Astrocyte (in vitro differentiated cells and primary cell): ENCODE measurements around the gene PHOSPHO1.

ENCODE experiments used
- EZH2 ChIP-seq: IDR thresholded peaks from 2 replicates; pipeline ENCODE4 v1.6.1; 2012; ENCODE audit warnings: mild to moderate bottlenecking, low read length, inconsistent platforms; ENCODE audit not compliant: insufficient read depth
- TF ChIP-seq, protein P1 (sequence below): IDR thresholded peaks from 2 replicates; pipeline ENCODE4 v1.5.1; 2011; ENCODE audit warnings: low read depth, mild to moderate bottlenecking, inconsistent platforms, low read length, moderate library complexity; ENCODE audit not compliant: insufficient read depth

DNA sequence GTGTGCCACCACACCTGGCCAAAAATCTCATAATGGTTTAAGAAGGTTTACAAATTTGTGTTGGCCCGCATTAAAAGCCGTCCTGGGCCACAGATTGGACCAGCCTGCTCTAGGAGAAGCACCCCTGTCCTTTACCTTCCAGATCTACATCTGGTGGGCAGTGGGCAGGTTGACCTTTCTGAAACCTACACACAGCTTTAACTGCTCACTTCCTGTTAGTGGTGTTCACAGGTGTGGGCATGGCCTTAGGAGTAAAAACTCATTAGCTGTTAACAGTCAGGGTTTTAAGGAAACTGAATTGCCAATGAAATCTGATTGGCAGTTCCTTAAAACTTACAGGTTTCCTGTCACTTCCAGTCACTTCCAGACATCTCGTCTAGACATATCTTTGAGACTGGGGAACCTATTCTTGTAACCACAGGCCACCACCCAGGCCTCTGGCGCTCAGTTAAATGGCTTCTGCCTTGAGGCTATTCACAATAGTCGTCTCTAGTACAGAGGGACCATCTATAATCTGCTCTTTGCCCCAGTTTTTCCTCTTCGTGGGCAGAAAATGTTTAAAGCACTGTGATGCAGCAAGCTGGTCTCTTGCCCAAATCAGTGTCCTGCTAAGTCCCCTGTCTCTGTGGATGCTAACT, 49.5 kb downstream of the PHOSPHO1 start:
- TF ChIP-seq, protein P1, sequence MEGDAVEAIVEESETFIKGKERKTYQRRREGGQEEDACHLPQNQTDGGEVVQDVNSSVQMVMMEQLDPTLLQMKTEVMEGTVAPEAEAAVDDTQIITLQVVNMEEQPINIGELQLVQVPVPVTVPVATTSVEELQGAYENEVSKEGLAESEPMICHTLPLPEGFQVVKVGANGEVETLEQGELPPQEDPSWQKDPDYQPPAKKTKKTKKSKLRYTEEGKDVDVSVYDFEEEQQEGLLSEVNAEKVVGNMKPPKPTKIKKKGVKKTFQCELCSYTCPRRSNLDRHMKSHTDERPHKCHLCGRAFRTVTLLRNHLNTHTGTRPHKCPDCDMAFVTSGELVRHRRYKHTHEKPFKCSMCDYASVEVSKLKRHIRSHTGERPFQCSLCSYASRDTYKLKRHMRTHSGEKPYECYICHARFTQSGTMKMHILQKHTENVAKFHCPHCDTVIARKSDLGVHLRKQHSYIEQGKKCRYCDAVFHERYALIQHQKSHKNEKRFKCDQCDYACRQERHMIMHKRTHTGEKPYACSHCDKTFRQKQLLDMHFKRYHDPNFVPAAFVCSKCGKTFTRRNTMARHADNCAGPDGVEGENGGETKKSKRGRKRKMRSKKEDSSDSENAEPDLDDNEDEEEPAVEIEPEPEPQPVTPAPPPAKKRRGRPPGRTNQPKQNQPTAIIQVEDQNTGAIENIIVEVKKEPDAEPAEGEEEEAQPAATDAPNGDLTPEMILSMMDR: no peak
- no peak for TF ChIP-seq EZH2
